Ovary (tissue), 3 donors: ENCODE measurements around the gene TAF11.

Source experiments
- EP300 ChIP-seq: sonication (generic); formaldehyde crosslinking; IDR thresholded peaks from one replicate; pipeline ENCODE4 v1.6.1; 2017; ENCODE audit warnings: antibody characterized with exemption
- POLR2A ChIP-seq: fragments of 450-650 bp; IDR thresholded peaks from one replicate; pipeline ENCODE4 v1.6.1; 2017; ENCODE audit warnings: antibody characterized with exemption, mild to moderate bottlenecking, moderate library complexity
- TF ChIP-seq, protein P1 (sequence below), 3 donors: fragments of 450-650 bp in 2 of 3; fragments of 200-600 bp in 1 of 3; IDR thresholded peaks; one replicate each; pipeline versions ENCODE4 v1.5.1 to v1.8.0; 2016 to 2022; ENCODE audit warnings: antibody characterized with exemption in 3 of 3, mild to moderate bottlenecking in 1 of 3
- donor health status: DM: no; HTN: no; CAD: no.

DNA sequence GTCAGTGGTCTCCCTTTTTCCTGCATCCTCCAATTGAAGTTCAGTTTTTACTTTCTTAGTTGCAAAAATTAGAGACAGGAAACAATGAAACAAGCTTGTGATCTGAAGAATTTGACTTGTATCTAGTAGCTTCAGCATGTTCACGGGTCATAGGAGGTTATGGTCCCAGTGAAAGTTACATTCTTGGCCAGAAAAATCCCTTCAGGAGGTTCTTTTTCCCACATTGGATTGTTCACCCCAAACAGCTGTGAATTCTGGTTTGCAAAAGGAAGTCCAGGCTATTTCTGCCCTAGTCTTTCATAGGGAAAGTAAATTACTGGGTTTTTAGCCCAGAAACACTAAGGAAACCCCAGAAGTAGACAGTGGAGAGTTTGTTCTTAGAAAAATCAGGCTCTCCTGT lies 9.3 kb upstream of the TAF11 start:
- TF ChIP-seq, protein P1, sequence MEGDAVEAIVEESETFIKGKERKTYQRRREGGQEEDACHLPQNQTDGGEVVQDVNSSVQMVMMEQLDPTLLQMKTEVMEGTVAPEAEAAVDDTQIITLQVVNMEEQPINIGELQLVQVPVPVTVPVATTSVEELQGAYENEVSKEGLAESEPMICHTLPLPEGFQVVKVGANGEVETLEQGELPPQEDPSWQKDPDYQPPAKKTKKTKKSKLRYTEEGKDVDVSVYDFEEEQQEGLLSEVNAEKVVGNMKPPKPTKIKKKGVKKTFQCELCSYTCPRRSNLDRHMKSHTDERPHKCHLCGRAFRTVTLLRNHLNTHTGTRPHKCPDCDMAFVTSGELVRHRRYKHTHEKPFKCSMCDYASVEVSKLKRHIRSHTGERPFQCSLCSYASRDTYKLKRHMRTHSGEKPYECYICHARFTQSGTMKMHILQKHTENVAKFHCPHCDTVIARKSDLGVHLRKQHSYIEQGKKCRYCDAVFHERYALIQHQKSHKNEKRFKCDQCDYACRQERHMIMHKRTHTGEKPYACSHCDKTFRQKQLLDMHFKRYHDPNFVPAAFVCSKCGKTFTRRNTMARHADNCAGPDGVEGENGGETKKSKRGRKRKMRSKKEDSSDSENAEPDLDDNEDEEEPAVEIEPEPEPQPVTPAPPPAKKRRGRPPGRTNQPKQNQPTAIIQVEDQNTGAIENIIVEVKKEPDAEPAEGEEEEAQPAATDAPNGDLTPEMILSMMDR (IDR thresholded peaks at IDR 0.05) = no peak
- TF ChIP-seq POLR2A (no peak), EP300 (no peak)
